ENCODE data around the gene MIPEP. TPM values are rescaled to one million over a fixed set of nuclear protein-coding genes. Genes with fewer than 3 reads are reported as not detected.
"Not testable (repeated sequence)": the region's sequence is repeated elsewhere in the genome, so short reads cannot be mapped to it uniquely, and the experiment has no call there.

Gene MIPEP
- total and polyA plus RNA-seq, 2 donors: 12.6 to 16.6 TPM

GRCh38 chr13:23763318-23763717 lies 125.9 kb downstream of the MIPEP start:
- WGBS: 26% methylated on average over 3 of the region's 3 CpGs
- no peak for DNase-seq (ENCODE audit: extremely low spot score)
- Histone ChIP-seq H3K36me3 (ENCODE audit: insufficient read depth) (no peaks in the 10 kb centered on the region), H3K27ac (ENCODE audit: low read depth) (no peak overlapping the region), H3K4me3 (ENCODE audit: low read depth, low read length) (no peak overlapping the region), H3K4me1 (ENCODE audit: insufficient read depth) (no peaks in the 10 kb centered on the region)

GRCh38 chr13:23761760-23762159 lies 127.4 kb downstream of the MIPEP start:
- H3K4me3 ChIP-seq (ENCODE audit: low read depth, low read length); H3K4me1 ChIP-seq (ENCODE audit: insufficient read depth); DNase-seq (ENCODE audit: extremely low spot score); H3K27ac ChIP-seq (ENCODE audit: low read depth); H3K36me3 ChIP-seq (ENCODE audit: insufficient read depth): not testable (repeated sequence)
- 69% methylated on average over 8 of the region's 8 CpGs for WGBS

GRCh38 chr13:23760000-23760399 lies 129.2 kb downstream of the MIPEP start:
- Histone ChIP-seq H3K27ac (ENCODE audit: low read depth) (no peak overlapping the region), H3K4me3 (ENCODE audit: low read depth, low read length) (no peak overlapping the region), H3K36me3 (ENCODE audit: insufficient read depth) (peaks cover 2% of the 10 kb centered on the region), H3K4me1 (ENCODE audit: insufficient read depth) (no peaks in the 10 kb centered on the region)
- WGBS: 96% methylated on average over 9 of the region's 9 CpGs
- DNase-seq (ENCODE audit: extremely low spot score): no peak

GRCh38 chr13:23758798-23759527 lies 130.2 kb downstream of the MIPEP start:
- Histone ChIP-seq H3K4me1 (ENCODE audit: insufficient read depth) (no peaks in the 10 kb centered on the region), H3K27ac (ENCODE audit: low read depth) (no peak overlapping the region), H3K4me3 (ENCODE audit: low read depth, low read length) (no peak overlapping the region), H3K36me3 (ENCODE audit: insufficient read depth) (peaks cover 2% of the 10 kb centered on the region)
- WGBS: 61% methylated on average over 9 of the region's 9 CpGs
- DNase-seq (ENCODE audit: extremely low spot score): no peak

- Histone ChIP-seq H3K4me1 (ENCODE audit: insufficient read depth) (no peaks in the 10 kb centered on the region), H3K27ac (ENCODE audit: low read depth) (no peak overlapping the region), H3K36me3 (ENCODE audit: insufficient read depth) (peaks cover 2% of the 10 kb centered on the region), H3K4me3 (ENCODE audit: low read depth, low read length) (no peak overlapping the region)
- no peak for DNase-seq (ENCODE audit: extremely low spot score)
- 73% methylated on average over 2 of the region's 2 CpGs for WGBS
These were observed 134.2 kb downstream of the MIPEP start for GRCh38 chr13:23754997-23755396.

- 46% methylated on average over 6 of the region's 6 CpGs for WGBS
- peaks cover 2% of the 10 kb centered on the region for H3K36me3 ChIP-seq (ENCODE audit: insufficient read depth)
- H3K4me3 ChIP-seq (ENCODE audit: low read depth, low read length): no peak overlapping the region
- no peaks in the 10 kb centered on the region for H3K4me1 ChIP-seq (ENCODE audit: insufficient read depth)
- DNase-seq (ENCODE audit: extremely low spot score): no peak
- no peak overlapping the region for H3K27ac ChIP-seq (ENCODE audit: low read depth)
These were observed 134.7 kb downstream of the MIPEP start for GRCh38 chr13:23754506-23754905.

GRCh38 chr13:23753458-23753857 lies 135.7 kb downstream of the MIPEP start:
- no peak for DNase-seq (ENCODE audit: extremely low spot score)
- 52% methylated on average over 1 of the region's 1 CpG for WGBS
- Histone ChIP-seq H3K4me3 (ENCODE audit: low read depth, low read length) (no peak overlapping the region), H3K27ac (ENCODE audit: low read depth) (no peak overlapping the region), H3K36me3 (ENCODE audit: insufficient read depth) (peaks cover 2% of the 10 kb centered on the region), H3K4me1 (ENCODE audit: insufficient read depth) (no peaks in the 10 kb centered on the region)

GRCh38 chr13:23752111-23753001 lies 136.8 kb downstream of the MIPEP start:
- no peak for DNase-seq (ENCODE audit: extremely low spot score)
- H3K36me3 ChIP-seq (ENCODE audit: insufficient read depth): peaks cover 2% of the 10 kb centered on the region
- no peaks in the 10 kb centered on the region for H3K4me1 ChIP-seq (ENCODE audit: insufficient read depth)
- H3K27ac ChIP-seq (ENCODE audit: low read depth): no peak overlapping the region
- H3K4me3 ChIP-seq (ENCODE audit: low read depth, low read length): no peak overlapping the region
- 57% methylated on average over 1 of the region's 1 CpG for WGBS

- Histone ChIP-seq H3K4me1 (ENCODE audit: insufficient read depth) (no peaks in the 10 kb centered on the region), H3K27ac (ENCODE audit: low read depth) (no peak overlapping the region), H3K36me3 (ENCODE audit: insufficient read depth) (no peaks in the 10 kb centered on the region), H3K4me3 (ENCODE audit: low read depth, low read length) (no peak overlapping the region)
- no peak for DNase-seq (ENCODE audit: extremely low spot score)
- WGBS: 68% methylated on average over 5 of the region's 5 CpGs
These were observed 138.0 kb downstream of the MIPEP start for GRCh38 chr13:23751195-23751594.

- no peak overlapping the region for H3K4me3 ChIP-seq (ENCODE audit: low read depth, low read length)
- H3K36me3 ChIP-seq (ENCODE audit: insufficient read depth): no peaks in the 10 kb centered on the region
- H3K27ac ChIP-seq (ENCODE audit: low read depth): no peak overlapping the region
- no peak for DNase-seq (ENCODE audit: extremely low spot score)
- no peaks in the 10 kb centered on the region for H3K4me1 ChIP-seq (ENCODE audit: insufficient read depth)
- 93% methylated on average over 8 of the region's 8 CpGs for WGBS
These were observed 138.6 kb downstream of the MIPEP start for GRCh38 chr13:23750383-23751121.

- no peak overlapping the region for H3K27ac ChIP-seq (ENCODE audit: low read depth)
- H3K36me3 ChIP-seq (ENCODE audit: insufficient read depth): no peaks in the 10 kb centered on the region
- WGBS: 89% methylated on average over 8 of the region's 8 CpGs
- no peak overlapping the region for H3K4me3 ChIP-seq (ENCODE audit: low read depth, low read length)
- DNase-seq (ENCODE audit: extremely low spot score): no peak
- H3K4me1 ChIP-seq (ENCODE audit: insufficient read depth): no peaks in the 10 kb centered on the region
These were observed 139.8 kb downstream of the MIPEP start for GRCh38 chr13:23749288-23749873.

GRCh38 chr13:23748109-23748990 lies 140.8 kb downstream of the MIPEP start:
- Histone ChIP-seq H3K36me3 (ENCODE audit: insufficient read depth) (no peaks in the 10 kb centered on the region), H3K4me1 (ENCODE audit: insufficient read depth) (no peaks in the 10 kb centered on the region), H3K4me3 (ENCODE audit: low read depth, low read length) (no peak overlapping the region), H3K27ac (ENCODE audit: low read depth) (no peak overlapping the region)
- 51% methylated on average over 7 of the region's 7 CpGs for whole genome bisulfite sequencing
- DNase-seq (ENCODE audit: extremely low spot score): no peak

Measured in urinary bladder (tissue), 4 donors.